ENCODE data around the gene TBC1D8. TPM values are rescaled to one million over a fixed set of nuclear protein-coding genes. Genes with fewer than 3 reads are reported as not detected.

TBC1D8 gene
- total RNA-seq, 1 donor from 2014 or later, result 20.1 TPM

DNA sequence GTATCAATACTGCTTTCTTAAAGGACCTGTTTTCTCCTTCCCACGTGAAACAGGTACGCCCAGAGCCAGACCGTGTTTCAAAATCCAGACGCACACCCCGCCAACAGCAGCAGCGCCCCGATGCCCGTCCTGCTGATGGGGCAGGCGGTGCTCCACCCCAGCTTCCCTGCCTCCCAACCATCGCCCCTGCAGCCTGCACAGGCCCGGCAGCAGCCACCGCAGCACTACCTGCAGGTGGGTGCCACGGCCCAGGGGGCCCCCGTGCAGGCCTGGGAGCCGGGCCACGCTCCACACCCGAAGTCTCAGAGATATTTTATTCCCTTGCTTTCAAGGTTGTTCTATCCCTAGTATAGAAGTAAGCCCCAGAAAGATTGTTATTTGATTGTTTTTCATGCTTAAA is 157.9 kb downstream of the TBC1D8 start:
- intact Hi-C loops (cut with DNase I), result loop anchor here (5.0 kb wide), 1 partner anchor 381 kb away; no protein-coding TSS in a partner anchor
- DNase-seq (ENCODE audit: low spot score) (no peak), ATAC-seq (no peak)

GRCh38 chr2:100992262-100992661 is 158.9 kb downstream of the TBC1D8 start:
- ATAC-seq, result no peak
- intact Hi-C loops (cut with DNase I), result loop anchor here (5.0 kb wide), 1 partner anchor 380 kb away; no protein-coding TSS in a partner anchor
- DNase-seq (ENCODE audit: low spot score), result no peak

- intact Hi-C loops (cut with DNase I), result loop anchor here (5.0 kb wide), 1 partner anchor 379 kb away; no protein-coding TSS in a partner anchor
- ATAC-seq (no peak), DNase-seq (ENCODE audit: low spot score) (no peak)
These were observed 159.8 kb downstream of the TBC1D8 start for GRCh38 chr2:100991404-100991773.

- DNase-seq (ENCODE audit: low spot score) (no peak), ATAC-seq (no peak)
- intact Hi-C loops (cut with DNase I), result loop anchor here (5.0 kb wide), 1 partner anchor 379 kb away; no protein-coding TSS in a partner anchor
These were observed 160.4 kb downstream of the TBC1D8 start for GRCh38 chr2:100990650-100991403.

GRCh38 chr2:100990166-100990565 is 161.0 kb downstream of the TBC1D8 start:
- ATAC-seq (no peak), DNase-seq (ENCODE audit: low spot score) (no peak)
- intact Hi-C loops (cut with DNase I), result loop anchor here (5.0 kb wide), 1 partner anchor 378 kb away; no protein-coding TSS in a partner anchor

DNA sequence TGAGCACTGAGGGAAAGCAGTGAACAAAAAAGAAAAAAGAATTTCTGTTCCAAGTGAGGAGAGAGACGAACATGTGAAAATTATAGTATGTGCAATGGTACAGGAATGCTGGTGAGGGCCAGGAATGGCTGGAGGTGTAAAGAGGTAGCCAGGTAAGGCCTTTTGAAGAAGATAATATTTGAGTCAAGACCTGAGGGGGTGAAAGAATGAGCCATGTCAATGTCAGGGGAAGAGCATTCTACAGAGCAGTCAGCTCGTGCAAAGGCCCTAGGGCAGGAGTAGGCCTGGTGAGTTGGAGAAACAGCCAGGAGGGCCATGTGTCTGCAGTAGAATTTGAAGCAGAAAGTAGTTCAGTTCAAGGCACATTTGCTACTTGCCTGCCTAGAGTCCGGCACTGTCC is 161.5 kb downstream of the TBC1D8 start:
- intact Hi-C loops (cut with DNase I), result loop anchor here (5.0 kb wide), 1 partner anchor 377 kb away; no protein-coding TSS in a partner anchor
- no peak for ATAC-seq

DNA sequence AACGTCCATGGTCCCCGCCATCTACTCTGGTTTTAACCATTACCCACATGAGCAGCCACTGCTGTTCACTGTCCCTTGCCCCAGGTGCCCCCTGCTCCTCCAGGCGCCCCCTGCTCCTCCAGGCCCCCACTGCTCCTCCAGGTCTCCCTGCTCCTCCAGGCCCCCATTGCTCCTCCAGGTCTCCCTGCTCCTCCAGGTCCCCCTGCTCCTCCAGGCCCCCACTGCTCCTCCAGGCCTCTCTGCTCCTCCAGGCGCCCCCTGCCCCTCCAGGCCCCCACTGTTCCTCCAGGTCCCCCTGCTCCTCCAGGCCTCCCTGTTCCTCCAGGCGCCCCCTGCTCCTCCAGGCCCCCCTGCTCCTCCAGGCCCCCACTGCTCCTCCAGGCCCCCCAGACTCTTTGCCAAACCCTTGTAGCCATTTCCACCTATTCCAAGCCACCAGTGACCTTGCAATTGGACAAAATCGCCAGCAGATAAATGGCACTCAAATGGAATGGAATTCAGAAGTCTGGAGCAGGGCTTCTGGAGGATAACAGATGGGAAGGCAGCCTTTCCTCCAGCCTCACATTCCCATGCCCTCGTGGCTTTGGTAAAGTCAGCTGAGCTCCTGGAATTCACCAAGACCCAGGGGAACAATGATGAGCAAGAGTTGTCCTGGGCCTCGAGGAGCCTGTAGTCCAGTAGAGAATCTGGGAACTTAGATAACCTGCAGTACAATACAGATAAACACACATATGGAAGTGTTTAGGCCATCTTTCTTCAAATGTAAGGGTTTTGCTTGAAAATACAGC is 162.4 kb downstream of the TBC1D8 start:
- DNase-seq (ENCODE audit: low spot score) (peak; percentile 21), ATAC-seq (no peak)
- intact Hi-C loops (cut with DNase I), result no loop called here

More for the DNA sequence above, 161.5 kb downstream of the TBC1D8 start:
- DNase-seq (ENCODE audit: low spot score), result no peak

DNA sequence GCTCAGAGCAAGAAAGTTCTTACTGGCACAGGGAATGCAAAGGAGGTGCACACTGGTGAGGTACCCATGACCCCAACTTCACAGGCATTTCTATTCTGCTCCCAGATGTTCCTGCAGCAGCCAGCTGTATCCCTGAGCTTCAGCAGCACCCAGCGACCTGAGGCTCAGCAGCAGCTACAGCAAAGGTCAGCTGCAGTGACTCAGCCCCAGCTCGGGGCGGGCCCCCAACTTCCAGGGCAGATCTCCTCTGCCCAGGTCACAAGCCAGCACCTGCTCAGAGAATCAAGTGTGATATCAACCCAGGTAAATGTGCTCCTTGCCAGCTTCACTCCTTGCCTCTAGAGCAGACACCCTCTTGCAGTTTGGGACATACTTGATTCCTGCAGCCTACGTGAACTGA is 163.2 kb downstream of the TBC1D8 start:
- intact Hi-C loops (cut with DNase I), result no loop called here
- no peak for ATAC-seq
- peak; percentile 23 for DNase-seq (ENCODE audit: low spot score)

GRCh38 chr2:100987536-100987935 is 163.6 kb downstream of the TBC1D8 start:
- intact Hi-C loops (cut with DNase I), result no loop called here
- ATAC-seq, result no peak
- DNase-seq (ENCODE audit: low spot score), result no peak

DNA sequence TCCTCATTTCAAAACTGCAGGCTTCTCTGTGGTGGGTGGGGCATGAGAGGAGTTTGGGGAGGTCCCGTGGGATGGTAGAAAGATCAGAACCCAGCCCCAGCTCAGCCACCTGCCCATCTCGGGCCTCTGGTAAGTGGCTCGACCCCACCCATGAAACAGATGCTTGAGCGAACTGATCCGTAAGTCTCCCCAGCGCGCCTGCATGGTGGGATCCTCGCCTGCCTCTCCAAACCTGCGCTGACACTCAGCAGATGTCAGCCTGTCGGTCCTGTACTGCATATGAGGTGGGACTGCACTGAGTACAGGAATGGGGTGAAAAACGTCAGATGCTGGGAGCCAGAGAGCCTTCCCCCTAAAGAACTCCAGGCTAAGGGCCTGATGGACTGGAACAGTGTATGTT is 165.0 kb downstream of the TBC1D8 start:
- ATAC-seq (no peak), DNase-seq (ENCODE audit: low spot score) (peak; percentile 23)
- intact Hi-C loops (cut with DNase I), result no loop called here

- ATAC-seq, result peak; percentile 82
- intact Hi-C loops (cut with DNase I), result no loop called here
- DNase-seq (ENCODE audit: low spot score), result peak; percentile 88
These were observed 166.3 kb downstream of the TBC1D8 start for GRCh38 chr2:100984892-100985307.

DNA sequence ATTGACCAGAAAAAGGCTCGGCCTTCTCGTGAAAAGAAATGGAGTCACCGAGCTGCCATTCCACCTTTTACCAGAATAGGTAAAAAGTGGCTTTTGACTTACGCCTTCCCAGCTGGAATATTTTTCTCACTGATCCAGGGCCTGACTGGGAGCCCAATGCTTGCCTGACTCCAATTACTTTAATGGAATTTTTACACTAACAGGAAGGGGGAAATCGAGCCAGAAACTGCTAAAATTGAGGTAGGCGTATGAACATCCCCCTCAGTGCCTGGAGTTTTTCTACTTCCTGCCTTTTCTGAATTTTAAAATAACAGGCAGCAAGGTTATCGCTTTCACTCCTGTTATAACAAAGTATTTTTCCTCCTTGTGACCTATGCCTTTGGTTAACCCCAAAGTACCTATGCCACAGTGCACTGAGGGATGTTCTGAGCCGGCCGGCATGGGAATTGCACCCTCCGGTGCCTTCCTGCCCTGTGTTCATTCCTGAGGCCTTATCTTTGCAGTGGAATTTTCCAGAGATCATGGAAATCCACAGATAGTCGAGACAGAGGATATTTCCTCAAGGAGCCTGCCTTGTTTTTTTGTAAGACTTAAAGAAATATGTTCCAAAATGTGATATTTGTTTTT is 167.4 kb downstream of the TBC1D8 start:
- peak; percentile 43 for DNase-seq (ENCODE audit: low spot score)
- intact Hi-C loops (cut with DNase I), result no loop called here
- peak; percentile 48 for ATAC-seq

GRCh38 chr2:100983201-100983600 is 168.0 kb downstream of the TBC1D8 start:
- no peak for ATAC-seq
- intact Hi-C loops (cut with DNase I), result no loop called here
- DNase-seq (ENCODE audit: low spot score), result peak; percentile 47

GRCh38 chr2:100982431-100982861 is 168.7 kb downstream of the TBC1D8 start:
- DNase-seq (ENCODE audit: low spot score) (peak; percentile 47), ATAC-seq (no peak)
- intact Hi-C loops (cut with DNase I), result no loop called here

DNA sequence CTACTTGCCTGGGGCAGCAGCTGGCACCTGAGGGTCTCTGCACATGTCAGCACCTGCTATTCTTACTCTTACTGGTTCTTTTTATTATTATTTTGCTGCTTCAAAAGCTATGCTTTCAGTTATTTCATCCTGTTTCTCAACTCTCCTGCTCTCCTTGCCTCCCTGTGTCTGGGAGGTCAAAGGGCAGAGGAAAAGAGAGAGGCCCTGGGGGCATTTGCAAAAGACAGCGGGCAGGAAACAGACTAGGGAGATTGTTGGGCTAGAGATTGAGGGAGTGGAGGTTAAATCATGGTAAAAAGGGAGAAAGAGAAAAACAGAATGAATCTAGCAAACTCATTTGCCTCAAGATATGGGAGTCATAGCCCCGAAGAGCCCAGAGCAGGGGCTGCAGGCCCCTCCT is 170.2 kb downstream of the TBC1D8 start:
- no peak for DNase-seq (ENCODE audit: low spot score)
- no peak for ATAC-seq
- intact Hi-C loops (cut with DNase I), result no loop called here

DNA sequence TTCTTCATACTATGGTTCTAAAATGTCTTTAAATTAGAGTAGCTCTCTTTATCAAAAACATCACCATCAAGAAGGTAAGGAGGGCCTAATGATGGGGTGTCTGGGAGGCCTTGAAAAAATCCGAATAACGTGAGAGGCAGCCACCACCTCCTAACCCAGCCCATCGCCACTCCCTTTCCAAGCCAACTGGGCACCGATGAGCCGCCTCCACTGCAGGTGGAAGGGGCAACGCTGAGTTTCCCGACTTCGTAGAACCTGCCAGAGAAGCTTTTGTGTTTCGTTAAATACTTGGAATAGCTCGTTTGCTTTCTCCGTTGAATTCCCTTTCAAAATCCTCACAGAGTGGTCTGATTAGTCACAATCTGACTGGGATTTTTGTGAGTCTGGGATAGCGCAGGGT is 171.1 kb downstream of the TBC1D8 start:
- intact Hi-C loops (cut with DNase I), result no loop called here
- peak; percentile 45 for DNase-seq (ENCODE audit: low spot score)

GRCh38 chr2:100978582-100979191 is 172.5 kb downstream of the TBC1D8 start:
- peak; percentile 45 for DNase-seq (ENCODE audit: low spot score)
- no peak for ATAC-seq
- intact Hi-C loops (cut with DNase I), result loop anchor here (10.0 kb wide), 1 partner anchor 554 kb away; no protein-coding TSS in a partner anchor

More for the DNA sequence above, 171.1 kb downstream of the TBC1D8 start:
- ATAC-seq, result no peak

GRCh38 chr2:100977511-100977910 is 173.7 kb downstream of the TBC1D8 start:
- DNase-seq (ENCODE audit: low spot score) (peak; percentile 43), ATAC-seq (no peak)
- intact Hi-C loops (cut with DNase I), result loop anchor here (10.0 kb wide), 1 partner anchor 553 kb away; no protein-coding TSS in a partner anchor
